Central memory CD4-positive, alpha-beta T cell (primary cell): ENCODE data around the gene BAIAP2L2.

Experiments
- DNase-seq: peaks from one replicate; pipeline ENCODE4 v3.0.0; 2022

BAIAP2L2 gene

DNA sequence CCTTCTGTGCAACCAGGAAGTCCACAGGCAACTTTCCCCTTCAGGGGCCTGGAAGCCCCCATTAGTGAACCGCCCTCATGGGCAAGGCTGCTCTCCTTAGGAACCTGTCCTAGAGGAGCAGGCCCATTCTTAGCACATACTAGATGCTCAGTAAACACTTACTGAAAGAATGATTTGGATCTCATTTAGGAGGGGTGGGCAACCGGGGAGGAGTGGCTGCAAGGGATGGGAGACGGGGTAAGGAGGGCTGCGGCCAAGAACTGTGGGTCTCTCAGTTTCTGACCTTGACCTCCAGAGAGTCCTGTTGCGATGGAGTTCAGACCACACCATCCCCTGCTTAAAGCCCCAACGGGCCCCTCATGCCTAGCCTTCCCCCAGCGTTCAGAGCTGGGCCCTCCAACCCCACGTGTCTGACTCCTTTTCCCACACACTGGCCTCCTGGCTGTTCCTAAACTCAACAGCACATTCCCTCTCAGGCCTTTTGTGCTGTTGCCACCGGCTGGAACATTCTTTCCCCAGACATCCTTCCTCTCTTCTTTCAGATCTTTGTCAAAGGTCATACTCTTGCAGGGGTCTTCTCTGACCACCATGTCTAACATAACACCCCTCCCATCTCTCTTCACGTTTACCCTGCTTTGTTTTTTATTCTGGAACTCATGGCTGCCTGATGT is 74.0 kb downstream of the BAIAP2L2 start:
- DNase-seq = no peak

DNA sequence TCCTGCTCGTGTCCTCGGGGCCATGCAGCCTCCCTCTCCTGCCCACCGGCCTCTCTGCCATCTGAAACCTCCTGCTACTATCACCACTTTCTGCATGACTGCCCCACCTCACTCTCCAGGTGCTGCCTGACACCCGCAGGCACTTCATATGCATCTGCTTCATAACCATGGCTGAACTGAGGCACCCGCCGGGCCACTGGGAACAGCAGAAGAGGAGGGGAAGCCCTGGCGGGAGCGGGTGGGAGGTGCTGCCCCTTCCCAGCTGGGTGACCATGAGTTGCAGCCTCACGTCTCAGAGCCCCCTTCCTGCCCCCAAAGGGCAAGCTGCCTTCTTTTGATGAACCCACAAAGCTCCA is 75.0 kb downstream of the BAIAP2L2 start:
- DNase-seq = no peak
